ENCODE measurements around the gene GNAT2. TPM values are rescaled to one million over a fixed set of nuclear protein-coding genes. Genes with fewer than 3 reads are reported as not detected.

GNAT2 gene
- total and polyA plus RNA-seq, 3 donors from 2014 or later, result 2.8 to 4.1 (median 3.0) TPM

DNA sequence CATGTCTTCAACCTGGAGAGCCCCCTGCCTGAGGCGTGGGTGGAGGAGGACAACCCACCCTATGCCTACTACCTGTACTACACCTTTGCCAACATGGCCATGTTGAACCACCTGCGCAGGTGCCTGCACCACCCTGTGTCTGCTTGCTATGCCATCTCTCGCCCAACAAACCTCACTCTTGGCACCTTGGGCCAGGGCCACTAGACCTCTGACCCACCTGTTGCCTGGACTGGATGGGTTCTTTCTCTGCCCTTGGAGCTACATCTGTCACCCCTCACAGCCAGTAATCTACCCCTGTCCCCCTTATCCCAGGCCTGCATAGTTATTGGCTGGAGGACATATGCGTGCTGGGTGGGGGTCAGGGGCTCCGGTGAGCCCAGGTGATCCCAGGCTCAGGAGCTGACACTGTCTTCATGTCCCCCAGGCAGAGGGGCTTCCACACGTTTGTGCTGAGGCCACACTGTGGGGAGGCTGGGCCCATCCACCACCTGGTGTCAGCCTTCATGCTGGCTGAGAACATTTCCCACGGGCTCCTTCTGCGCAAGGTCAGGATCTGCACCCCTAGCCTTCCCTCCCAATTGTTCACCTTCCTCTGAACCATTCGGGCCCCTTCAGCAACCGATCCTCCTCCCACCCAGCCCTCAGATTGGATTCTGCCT, 10.1 kb upstream of the GNAT2 start:
- no peaks in the 10 kb centered on the region for H3K36me3 ChIP-seq (ENCODE audit: low read depth, missing control alignments)
- no peaks in the 10 kb centered on the region for H3K9me3 ChIP-seq
- intact Hi-C loops (cut with DNase I; ENCODE audit: low total_unique reads), result loop anchor here (5.0 to 10.0 kb wide), 2 partner anchors 77 to 355 kb away; partner anchors contain the start of gene AHCYL1
- H3K4me1 ChIP-seq, result peaks cover 20% of the 10 kb centered on the region
- H3K27me3 ChIP-seq, result no peaks in the 10 kb centered on the region
- no peak overlapping the region for H3K27ac ChIP-seq
- DNase-seq, result no peak
- H3K4me3 ChIP-seq, result no peak overlapping the region
- WGBS, 2 donors, result 77 to 79% methylated on average over 7 to 10 of the region's 10 CpGs
- TF ChIP-seq POLR2A (IDR thresholded peaks at IDR 0.05), result no peak
- TF ChIP-seq, protein P1, sequence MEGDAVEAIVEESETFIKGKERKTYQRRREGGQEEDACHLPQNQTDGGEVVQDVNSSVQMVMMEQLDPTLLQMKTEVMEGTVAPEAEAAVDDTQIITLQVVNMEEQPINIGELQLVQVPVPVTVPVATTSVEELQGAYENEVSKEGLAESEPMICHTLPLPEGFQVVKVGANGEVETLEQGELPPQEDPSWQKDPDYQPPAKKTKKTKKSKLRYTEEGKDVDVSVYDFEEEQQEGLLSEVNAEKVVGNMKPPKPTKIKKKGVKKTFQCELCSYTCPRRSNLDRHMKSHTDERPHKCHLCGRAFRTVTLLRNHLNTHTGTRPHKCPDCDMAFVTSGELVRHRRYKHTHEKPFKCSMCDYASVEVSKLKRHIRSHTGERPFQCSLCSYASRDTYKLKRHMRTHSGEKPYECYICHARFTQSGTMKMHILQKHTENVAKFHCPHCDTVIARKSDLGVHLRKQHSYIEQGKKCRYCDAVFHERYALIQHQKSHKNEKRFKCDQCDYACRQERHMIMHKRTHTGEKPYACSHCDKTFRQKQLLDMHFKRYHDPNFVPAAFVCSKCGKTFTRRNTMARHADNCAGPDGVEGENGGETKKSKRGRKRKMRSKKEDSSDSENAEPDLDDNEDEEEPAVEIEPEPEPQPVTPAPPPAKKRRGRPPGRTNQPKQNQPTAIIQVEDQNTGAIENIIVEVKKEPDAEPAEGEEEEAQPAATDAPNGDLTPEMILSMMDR (IDR thresholded peaks at IDR 0.05), result no peak

DNA sequence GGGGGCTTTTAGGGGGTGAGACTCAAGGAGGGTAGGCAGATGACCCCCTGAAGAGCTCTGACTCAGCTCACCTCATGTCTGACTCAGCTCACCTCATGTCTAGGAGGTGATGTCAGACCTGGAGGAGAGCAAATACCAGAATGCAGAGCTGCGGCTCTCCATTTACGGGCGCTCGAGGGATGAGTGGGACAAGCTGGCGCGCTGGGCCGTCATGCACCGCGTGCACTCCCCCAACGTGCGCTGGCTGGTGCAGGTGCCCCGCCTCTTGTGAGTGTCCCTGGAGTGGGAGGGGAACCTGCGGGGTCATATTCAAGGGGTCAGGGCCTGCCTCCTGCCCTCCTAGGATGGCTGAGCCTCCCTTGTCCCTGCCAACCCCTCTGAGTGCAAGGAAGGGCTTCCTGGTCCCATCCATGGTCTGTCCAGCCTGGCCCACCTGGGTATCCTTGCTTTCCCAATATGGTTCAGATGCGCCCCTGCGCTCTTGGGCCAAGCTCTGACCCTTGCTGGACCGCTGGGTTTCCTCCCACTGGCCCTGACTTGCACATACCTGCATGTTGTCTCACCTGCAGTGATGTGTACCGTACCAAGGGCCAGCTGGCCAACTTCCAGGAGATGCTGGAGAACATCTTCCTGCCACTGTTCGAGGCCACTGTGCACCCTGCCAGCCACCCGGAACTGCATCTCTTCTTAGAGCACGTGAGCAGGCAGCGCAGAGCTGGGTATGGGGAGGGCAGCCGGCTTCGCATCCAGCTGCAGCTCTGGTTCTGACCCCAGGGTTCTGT, 9.3 kb upstream of the GNAT2 start:
- 74 to 89% methylated on average over 16 to 23 of the region's 23 CpGs for WGBS, 2 donors
- H3K36me3 ChIP-seq (ENCODE audit: low read depth, missing control alignments), result no peaks in the 10 kb centered on the region
- intact Hi-C loops (cut with DNase I; ENCODE audit: low total_unique reads), result loop anchor here (5.0 kb wide), 1 partner anchor 76 kb away; no protein-coding TSS in a partner anchor

DNA sequence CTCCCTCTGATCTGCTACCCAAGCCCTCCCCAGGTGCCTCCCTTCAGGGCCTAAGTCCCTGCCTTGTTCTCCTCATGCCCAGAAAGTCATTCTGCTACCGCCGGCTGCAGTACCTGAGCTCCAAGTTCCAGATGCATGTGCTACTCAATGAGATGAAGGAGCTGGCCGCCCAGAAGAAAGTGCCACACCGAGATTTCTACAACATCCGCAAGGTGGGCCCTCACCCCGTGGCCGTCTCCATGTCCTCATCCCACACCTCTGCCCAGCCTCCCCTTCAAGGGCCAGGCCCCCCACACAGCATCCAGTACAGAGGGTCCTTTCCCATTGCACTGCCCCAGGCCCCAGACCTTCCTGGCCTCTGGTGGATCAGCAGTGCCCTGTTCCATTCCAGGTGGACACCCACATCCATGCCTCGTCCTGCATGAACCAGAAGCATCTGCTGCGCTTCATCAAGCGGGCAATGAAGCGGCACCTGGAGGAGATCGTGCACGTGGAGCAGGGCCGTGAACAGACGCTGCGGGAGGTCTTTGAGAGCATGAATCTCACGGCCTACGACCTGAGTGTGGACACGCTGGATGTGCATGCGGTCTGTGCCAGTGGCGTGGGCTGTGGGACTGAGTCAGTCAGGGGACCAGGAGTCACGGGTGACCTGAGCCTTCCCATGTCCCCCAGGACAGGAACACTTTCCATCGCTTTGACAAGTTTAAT, 8.4 kb upstream of the GNAT2 start:
- Histone ChIP-seq H3K4me3 (no peak overlapping the region), H3K36me3 (ENCODE audit: low read depth, missing control alignments) (no peaks in the 10 kb centered on the region), H3K27me3 (no peaks in the 10 kb centered on the region), H3K4me1 (peaks cover 34% of the 10 kb centered on the region), H3K9me3 (no peaks in the 10 kb centered on the region), H3K27ac (no peak overlapping the region)
- intact Hi-C loops (cut with DNase I; ENCODE audit: low total_unique reads), result loop anchor here (5.0 kb wide), 1 partner anchor 76 kb away; no protein-coding TSS in a partner anchor
- no peak for DNase-seq
- WGBS, 2 donors, result 91 to 92% methylated on average over 11 to 23 of the region's 23 CpGs
- no peak for TF ChIP-seq POLR2A (IDR thresholded peaks at IDR 0.05)
- TF ChIP-seq, protein P1 (IDR thresholded peaks at IDR 0.05), result no peak

More for the DNA sequence above, 9.3 kb upstream of the GNAT2 start:
- TF ChIP-seq, protein P1 (IDR thresholded peaks at IDR 0.05), result no peak
- TF ChIP-seq POLR2A (IDR thresholded peaks at IDR 0.05), result no peak
- H3K27me3 ChIP-seq, result no peaks in the 10 kb centered on the region
- H3K4me1 ChIP-seq, result peaks cover 27% of the 10 kb centered on the region
- no peak overlapping the region for H3K27ac ChIP-seq
- no peaks in the 10 kb centered on the region for H3K9me3 ChIP-seq
- H3K4me3 ChIP-seq, result no peak overlapping the region
- DNase-seq, result no peak

DNA sequence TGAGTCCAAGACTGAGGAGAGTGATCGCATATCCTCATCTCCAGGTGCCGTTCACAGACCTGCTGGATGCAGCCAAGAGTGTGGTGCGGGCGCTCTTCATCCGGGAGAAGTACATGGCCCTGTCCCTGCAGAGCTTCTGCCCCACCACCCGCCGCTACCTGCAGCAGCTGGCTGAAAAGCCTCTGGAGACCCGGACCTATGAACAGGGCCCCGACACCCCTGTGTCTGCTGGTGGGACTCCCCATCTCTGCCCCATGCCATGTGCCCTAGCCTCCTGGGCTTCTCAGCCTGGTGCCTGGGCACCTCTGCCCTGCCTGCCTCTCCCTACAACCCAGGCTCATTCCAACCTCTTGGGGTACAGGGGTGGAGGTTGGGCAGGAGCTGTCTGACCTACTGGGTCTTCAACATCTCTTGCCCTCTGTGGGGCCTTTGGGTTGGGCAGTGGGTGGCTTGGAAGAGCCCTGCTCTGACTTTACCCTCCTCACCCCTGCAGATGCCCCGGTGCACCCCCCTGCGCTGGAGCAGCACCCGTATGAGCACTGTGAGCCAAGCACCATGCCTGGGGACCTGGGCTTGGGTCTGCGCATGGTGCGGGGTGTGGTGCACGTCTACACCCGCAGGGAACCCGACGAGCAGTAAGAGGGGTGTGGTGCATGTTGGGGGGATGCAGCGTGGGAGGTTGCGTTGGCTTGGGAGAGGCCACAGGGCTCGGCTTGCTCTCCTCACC, 7.4 kb upstream of the GNAT2 start:
- no peaks in the 10 kb centered on the region for H3K9me3 ChIP-seq
- H3K36me3 ChIP-seq (ENCODE audit: low read depth, missing control alignments), result no peaks in the 10 kb centered on the region
- no peak overlapping the region for H3K27ac ChIP-seq
- DNase-seq, result no peak
- intact Hi-C loops (cut with DNase I; ENCODE audit: low total_unique reads), result loop anchor here (5.0 kb wide), 1 partner anchor 75 kb away; no protein-coding TSS in a partner anchor
- H3K4me1 ChIP-seq, result peaks cover 29% of the 10 kb centered on the region
- 91 to 96% methylated on average over 7 to 21 of the region's 21 CpGs for WGBS, 2 donors
- no peak overlapping the region for H3K4me3 ChIP-seq
- TF ChIP-seq, protein P1 (IDR thresholded peaks at IDR 0.05), result no peak
- no peak for TF ChIP-seq POLR2A (IDR thresholded peaks at IDR 0.05)
- no peaks in the 10 kb centered on the region for H3K27me3 ChIP-seq
